Osteocyte (in vitro differentiated cells): ENCODE measurements around the gene C16orf82. TPM values are rescaled to one million over a fixed set of nuclear protein-coding genes. Genes with fewer than 3 reads are reported as not detected.

Experiments used
- DNase-seq: peaks from one replicate; pipeline ENCODE4 v3.0.0; 2021; ENCODE audit warnings: mixed read lengths; ENCODE audit not compliant: unreplicated experiment; ENCODE audit errors: extremely low spot score
- H3K27ac Mint-ChIP-seq: one replicate; pipeline ENCODE4 v1.8.0; 2021; ENCODE audit warnings: mild to moderate bottlenecking, mixed read lengths; ENCODE audit not compliant: unreplicated experiment
- H3K27me3 Mint-ChIP-seq: one replicate; pipeline ENCODE4 v1.8.0; 2021; ENCODE audit warnings: mixed read lengths; ENCODE audit not compliant: unreplicated experiment
- H3K36me3 Mint-ChIP-seq: one replicate; pipeline ENCODE4 v1.8.0; 2021; ENCODE audit warnings: mixed read lengths; ENCODE audit not compliant: unreplicated experiment
- H3K4me1 Mint-ChIP-seq: one replicate; pipeline ENCODE4 v1.8.0; 2021; ENCODE audit warnings: mixed read lengths; ENCODE audit not compliant: unreplicated experiment
- H3K4me3 Mint-ChIP-seq: one replicate; pipeline ENCODE4 v1.8.0; 2021; ENCODE audit warnings: mild to moderate bottlenecking, moderate library complexity, mixed read lengths; ENCODE audit not compliant: unreplicated experiment
- H3K9me3 Mint-ChIP-seq: one replicate; pipeline ENCODE4 v1.8.0; 2021; ENCODE audit warnings: mixed read lengths; ENCODE audit not compliant: unreplicated experiment
- total RNA-seq: library from RNA; stranded (reverse); gene quantifications from 2 replicates; pipeline ENCODE4 v1.2.1, GENCODE V29; 2021
- TF ChIP-seq, protein P1 (sequence below): fragments of 200-600 bp; sonication (generic); IDR thresholded peaks from 2 replicates; pipeline ENCODE4 v1.5.0; 2021; ENCODE audit warnings: antibody characterized with exemption, mild to moderate bottlenecking, moderate library complexity

C16orf82 gene
- total RNA-seq, 1 donor from 2014 or later = not detected

DNA sequence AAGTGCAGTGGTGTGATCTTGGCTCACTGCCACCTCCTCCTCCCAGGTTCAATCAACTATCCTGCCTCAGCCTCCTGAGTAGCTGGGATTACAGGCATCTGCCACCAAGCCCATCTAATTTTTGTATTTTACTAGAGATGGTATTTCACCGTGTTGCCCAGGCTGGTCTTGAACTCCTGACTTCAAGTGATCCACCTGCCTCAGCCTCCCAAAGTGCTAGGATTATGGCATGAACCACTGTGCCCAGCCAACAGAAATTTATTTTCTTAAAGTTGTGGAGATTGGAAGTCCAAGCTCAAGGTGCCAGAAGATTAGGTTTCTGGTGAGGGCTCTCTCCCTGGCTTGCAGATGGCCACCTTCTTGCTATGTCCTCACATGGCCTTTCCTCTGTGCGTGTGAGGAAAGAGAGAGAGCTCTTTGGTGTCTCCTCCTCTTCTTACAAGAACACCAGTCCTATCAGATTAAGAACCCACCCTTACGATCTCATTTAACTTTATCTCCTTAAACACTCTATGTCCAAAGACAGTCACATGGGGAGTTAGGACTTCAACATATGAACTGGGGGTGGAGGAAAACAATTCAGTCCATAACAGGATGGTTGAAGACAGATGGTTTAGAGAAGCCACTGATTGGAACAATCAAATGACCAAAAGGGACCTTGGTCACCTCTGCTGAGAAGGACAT is 31.8 kb downstream of the C16orf82 start:
- Mint-ChIP-seq H3K4me1 (no peaks in the 10 kb centered on the region), H3K27me3 (peaks cover 9% of the 10 kb centered on the region), H3K27ac (no peak overlapping the region), H3K9me3 (no peaks in the 10 kb centered on the region), H3K36me3 (no peaks in the 10 kb centered on the region), H3K4me3 (no peak overlapping the region)
- TF ChIP-seq, protein P1, sequence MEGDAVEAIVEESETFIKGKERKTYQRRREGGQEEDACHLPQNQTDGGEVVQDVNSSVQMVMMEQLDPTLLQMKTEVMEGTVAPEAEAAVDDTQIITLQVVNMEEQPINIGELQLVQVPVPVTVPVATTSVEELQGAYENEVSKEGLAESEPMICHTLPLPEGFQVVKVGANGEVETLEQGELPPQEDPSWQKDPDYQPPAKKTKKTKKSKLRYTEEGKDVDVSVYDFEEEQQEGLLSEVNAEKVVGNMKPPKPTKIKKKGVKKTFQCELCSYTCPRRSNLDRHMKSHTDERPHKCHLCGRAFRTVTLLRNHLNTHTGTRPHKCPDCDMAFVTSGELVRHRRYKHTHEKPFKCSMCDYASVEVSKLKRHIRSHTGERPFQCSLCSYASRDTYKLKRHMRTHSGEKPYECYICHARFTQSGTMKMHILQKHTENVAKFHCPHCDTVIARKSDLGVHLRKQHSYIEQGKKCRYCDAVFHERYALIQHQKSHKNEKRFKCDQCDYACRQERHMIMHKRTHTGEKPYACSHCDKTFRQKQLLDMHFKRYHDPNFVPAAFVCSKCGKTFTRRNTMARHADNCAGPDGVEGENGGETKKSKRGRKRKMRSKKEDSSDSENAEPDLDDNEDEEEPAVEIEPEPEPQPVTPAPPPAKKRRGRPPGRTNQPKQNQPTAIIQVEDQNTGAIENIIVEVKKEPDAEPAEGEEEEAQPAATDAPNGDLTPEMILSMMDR = no peak
- DNase-seq = no peak

DNA sequence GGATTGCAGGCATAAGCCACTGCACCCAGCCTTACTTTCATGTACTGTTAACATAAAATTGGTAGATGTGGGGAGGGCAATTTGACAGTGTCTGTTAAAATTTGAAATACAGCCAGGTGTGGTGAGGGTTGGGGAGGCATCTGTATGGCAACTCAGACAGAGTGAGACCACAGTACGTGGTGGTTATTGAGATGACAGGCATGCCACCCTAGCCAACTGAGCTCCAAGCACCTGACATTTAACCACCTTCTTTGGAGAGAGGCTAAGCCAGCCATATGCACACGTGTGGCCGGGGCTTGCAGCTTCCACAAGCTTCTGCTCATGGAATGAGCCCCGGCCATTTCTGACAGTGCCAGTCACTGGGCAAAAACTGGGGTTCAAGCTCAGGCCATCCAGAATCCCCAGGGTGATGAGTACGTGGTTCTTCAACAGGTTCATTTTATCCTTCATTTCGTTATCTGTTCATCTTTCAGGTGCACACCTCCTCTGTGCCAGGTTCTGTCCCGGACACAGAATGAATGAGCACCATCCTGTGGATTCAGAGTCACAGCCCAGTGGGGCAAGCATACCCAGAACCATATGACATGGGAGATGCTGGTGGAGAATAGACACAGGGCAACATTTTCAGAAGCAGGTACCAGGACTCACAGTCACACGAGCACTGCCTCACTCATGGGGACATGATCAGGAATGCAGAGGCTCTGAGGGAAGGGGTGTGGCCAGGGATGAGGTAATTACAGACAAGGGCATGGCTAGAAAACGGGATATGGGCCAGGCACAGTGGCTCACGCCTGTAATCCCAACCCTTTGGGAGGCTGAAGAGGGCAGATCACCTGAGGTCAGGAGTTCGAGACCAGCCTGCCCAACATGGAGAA is 36.2 kb downstream of the C16orf82 start:
- Mint-ChIP-seq H3K36me3 (no peaks in the 10 kb centered on the region), H3K4me3 (no peak overlapping the region), H3K4me1 (no peaks in the 10 kb centered on the region), H3K27me3 (peaks cover 8% of the 10 kb centered on the region), H3K9me3 (no peaks in the 10 kb centered on the region), H3K27ac (no peak overlapping the region)
- no peak for DNase-seq
- TF ChIP-seq, protein P1 = no peak

DNA sequence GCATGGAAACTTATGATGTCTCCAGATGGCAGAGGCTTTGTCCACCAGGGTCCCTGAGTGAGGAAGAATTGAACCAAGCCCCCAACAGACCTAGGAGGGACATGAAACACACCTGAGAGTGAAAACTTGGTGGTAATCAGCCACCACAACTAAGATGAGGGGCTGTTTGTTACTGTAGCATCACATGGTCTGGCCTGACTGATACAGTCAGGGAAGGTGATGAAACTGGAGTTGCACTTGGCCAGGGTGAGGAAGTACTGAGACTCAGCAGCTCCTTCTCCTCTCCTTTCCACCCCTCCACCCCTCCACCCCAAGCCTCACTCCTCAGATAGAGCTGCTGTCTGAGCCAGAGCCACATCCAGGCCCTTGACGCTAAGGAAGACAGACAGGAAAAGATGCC is 37.2 kb downstream of the C16orf82 start:
- no peak for DNase-seq

DNA sequence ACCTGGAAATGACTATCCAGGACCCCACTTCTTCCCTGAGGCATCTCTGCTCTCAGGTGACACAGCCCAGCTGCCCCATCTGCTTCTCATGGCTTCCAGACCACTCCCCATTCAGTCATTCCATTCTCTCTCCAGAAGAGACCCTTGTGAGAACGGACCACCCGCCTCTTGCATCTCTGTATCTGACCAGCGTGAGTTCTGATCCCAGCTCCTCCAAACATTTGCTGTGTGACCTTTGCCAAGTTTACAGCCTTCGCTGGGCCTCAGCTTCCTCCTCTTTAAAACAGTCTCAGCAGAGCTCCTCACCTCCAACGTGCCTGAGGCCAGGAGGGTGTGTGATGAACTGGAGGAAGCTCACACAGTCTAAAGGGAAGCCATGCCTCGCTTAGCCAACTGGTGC is 39.6 kb downstream of the C16orf82 start:
- no peak overlapping the region for H3K27ac Mint-ChIP-seq
- H3K4me1 Mint-ChIP-seq = peaks cover 5% of the 10 kb centered on the region
- H3K27me3 Mint-ChIP-seq = peaks cover 8% of the 10 kb centered on the region
- H3K4me3 Mint-ChIP-seq = no peak overlapping the region
- no peak for DNase-seq
- TF ChIP-seq, protein P1 = no peak
- H3K9me3 Mint-ChIP-seq = no peaks in the 10 kb centered on the region
- H3K36me3 Mint-ChIP-seq = no peaks in the 10 kb centered on the region

More for the DNA sequence above, 37.2 kb downstream of the C16orf82 start:
- peaks cover 2% of the 10 kb centered on the region for H3K4me1 Mint-ChIP-seq
- no peaks in the 10 kb centered on the region for H3K36me3 Mint-ChIP-seq
- H3K9me3 Mint-ChIP-seq = no peaks in the 10 kb centered on the region
- TF ChIP-seq, protein P1 = no peak
- peaks cover 8% of the 10 kb centered on the region for H3K27me3 Mint-ChIP-seq
- no peak overlapping the region for H3K4me3 Mint-ChIP-seq
- H3K27ac Mint-ChIP-seq = no peak overlapping the region

DNA sequence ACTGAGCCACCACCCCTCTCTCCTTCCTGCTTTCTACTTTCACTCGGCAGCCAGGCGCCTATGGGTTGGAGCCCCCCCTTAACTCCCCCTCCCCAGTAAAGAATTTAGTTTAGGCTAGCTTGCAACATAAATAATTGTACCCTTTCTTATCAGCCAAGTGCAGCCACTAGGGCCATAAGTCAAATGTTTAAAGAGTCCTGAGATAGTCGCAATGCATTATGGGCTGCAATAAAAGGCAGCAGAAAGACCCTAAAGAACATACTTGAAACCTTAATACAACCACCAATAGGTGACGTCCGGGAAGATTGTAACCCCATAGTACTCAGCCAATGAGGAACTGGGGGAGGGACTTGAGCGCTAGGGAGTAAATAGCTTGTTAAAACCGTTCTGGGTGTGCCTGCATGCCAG is 40.5 kb downstream of the C16orf82 start:
- no peaks in the 10 kb centered on the region for H3K36me3 Mint-ChIP-seq
- no peak for DNase-seq

More for the DNA sequence above, 40.5 kb downstream of the C16orf82 start:
- no peak overlapping the region for H3K27ac Mint-ChIP-seq
- no peak overlapping the region for H3K4me3 Mint-ChIP-seq
- TF ChIP-seq, protein P1 = no peak
- H3K9me3 Mint-ChIP-seq = no peaks in the 10 kb centered on the region
- peaks cover 5% of the 10 kb centered on the region for H3K4me1 Mint-ChIP-seq
- H3K27me3 Mint-ChIP-seq = peaks cover 8% of the 10 kb centered on the region
